Suprapubic skin (tissue), 4 donors: ENCODE measurements around the gene STX1B. TPM values are rescaled to one million over a fixed set of nuclear protein-coding genes. Genes with fewer than 3 reads are reported as not detected.

Experiments
- DNase-seq, 2 donors: peaks; one replicate each; pipeline ENCODE4 v3.0.0-alpha.2; 2019; ENCODE audit warnings: low spot score in 2 of 2
- H3K27ac ChIP-seq: fragments of 200-600 bp; sonication (generic); one replicate; pipeline ENCODE4 v1.5.1; 2019
- H3K27me3 ChIP-seq: fragments of 200-600 bp; sonication (generic); one replicate; pipeline ENCODE4 v1.5.1; 2019
- H3K36me3 ChIP-seq: fragments of 200-600 bp; sonication (generic); one replicate; pipeline ENCODE4 v1.5.1; 2019
- H3K4me1 ChIP-seq: fragments of 200-600 bp; sonication (generic); one replicate; pipeline ENCODE4 v1.5.1; 2019
- H3K4me3 ChIP-seq: fragments of 200-600 bp; sonication (generic); one replicate; pipeline ENCODE4 v1.5.1; 2019; ENCODE audit warnings: mild to moderate bottlenecking
- H3K9me3 ChIP-seq: fragments of 200-600 bp; sonication (generic); one replicate; pipeline ENCODE4 v1.5.1; 2019
- CTCF ChIP-seq, 2 donors: fragments of 200-600 bp in 1 of 2; fragments of 450-650 bp in 1 of 2; sonication (generic) in 1 of 2; IDR thresholded peaks; one replicate each; pipeline ENCODE4 v1.5.1; 2016 to 2019; ENCODE audit warnings: antibody characterized with exemption in 2 of 2, mild to moderate bottlenecking in 1 of 2, moderate library complexity in 1 of 2
- EP300 ChIP-seq: sonication (generic); formaldehyde crosslinking; IDR thresholded peaks from one replicate; pipeline ENCODE4 v1.6.1; 2017; ENCODE audit warnings: antibody characterized with exemption
- POLR2A ChIP-seq, 2 donors: fragments of 450-650 bp; IDR thresholded peaks; one replicate each; pipeline ENCODE4 v1.6.1; 2017; ENCODE audit warnings: antibody characterized with exemption in 2 of 2, mild to moderate bottlenecking in 2 of 2, moderate library complexity in 2 of 2
- POLR2AphosphoS5 ChIP-seq, 3 donors: sonication (generic); formaldehyde crosslinking; IDR thresholded peaks; one replicate each; pipeline ENCODE4 v1.6.1; 2017; ENCODE audit warnings: antibody characterized with exemption in 3 of 3
- WGBS: methylation state at CpG from one replicate; pipeline ENCODE4 v1.1.5; 2018; 5-methylcytosine and 5-hydroxymethylcytosine counted together
- total RNA-seq, 4 donors: library from RNA; depleted of rRNA; stranded (reverse); fragments of >200 nt; gene quantifications; one replicate each; pipeline ENCODE4 v1.1.0, GENCODE V29; 2016

The STX1B gene
- total RNA-seq, 4 donors from 2014 or later, result 0.55 to 3.5 (median 2.0) TPM

GRCh38 chr16:30965436-30965835 is 45.0 kb downstream of the STX1B start:
- WGBS, result 94% methylated on average over 15 of the region's 15 CpGs
- Histone ChIP-seq H3K4me3 (no peak overlapping the region), H3K36me3 (peaks cover 98% of the 10 kb centered on the region), H3K27ac (no peak overlapping the region), H3K9me3 (no peaks in the 10 kb centered on the region), H3K27me3 (no peaks in the 10 kb centered on the region), H3K4me1 (no peaks in the 10 kb centered on the region)
- TF ChIP-seq CTCF (IDR thresholded peaks at IDR 0.05) (no peak), POLR2AphosphoS5 (IDR thresholded peaks at IDR 0.05) (no peak), EP300 (no peak), POLR2A (IDR thresholded peaks at IDR 0.05) (no peak)
- no peak for DNase-seq

DNA sequence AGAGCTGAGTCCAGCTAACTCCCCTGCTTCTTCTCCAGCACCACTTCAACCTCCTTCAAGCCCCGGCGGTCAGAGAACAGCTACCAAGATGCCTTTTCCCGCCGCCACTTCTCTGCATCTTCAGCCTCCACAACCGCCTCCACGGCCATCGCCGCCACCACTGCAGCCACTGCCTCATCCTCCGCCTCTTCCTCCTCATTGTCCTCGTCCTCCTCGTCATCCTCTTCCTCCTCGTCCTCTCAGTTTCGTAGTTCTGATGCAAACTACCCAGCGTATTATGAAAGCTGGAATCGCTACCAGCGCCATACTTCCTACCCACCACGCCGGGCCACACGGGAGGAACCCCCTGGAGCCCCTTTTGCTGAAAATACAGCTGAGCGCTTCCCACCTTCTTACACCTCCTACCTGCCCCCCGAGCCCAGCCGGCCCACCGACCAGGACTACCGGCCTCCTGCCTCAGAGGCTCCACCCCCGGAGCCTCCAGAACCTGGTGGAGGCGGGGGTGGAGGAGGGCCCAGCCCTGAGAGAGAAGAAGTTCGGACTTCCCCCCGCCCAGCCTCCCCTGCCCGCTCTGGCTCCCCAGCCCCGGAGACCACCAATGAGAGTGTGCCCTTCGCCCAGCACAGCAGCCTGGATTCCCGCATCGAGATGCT is 45.7 kb downstream of the STX1B start:
- Histone ChIP-seq H3K9me3 (no peaks in the 10 kb centered on the region), H3K4me3 (no peak overlapping the region), H3K27ac (no peak overlapping the region), H3K36me3 (peaks cover 97% of the 10 kb centered on the region), H3K27me3 (no peaks in the 10 kb centered on the region), H3K4me1 (no peaks in the 10 kb centered on the region)
- WGBS, result 91% methylated on average over 33 of the region's 33 CpGs
- TF ChIP-seq EP300, result no peak
- TF ChIP-seq CTCF (IDR thresholded peaks at IDR 0.05), result no peak
- TF ChIP-seq POLR2AphosphoS5 (IDR thresholded peaks at IDR 0.05), result no peak
- no peak for TF ChIP-seq POLR2A (IDR thresholded peaks at IDR 0.05)
- DNase-seq, result no peak

GRCh38 chr16:30963925-30964511 is 46.4 kb downstream of the STX1B start:
- no peaks in the 10 kb centered on the region for H3K27me3 ChIP-seq
- H3K4me3 ChIP-seq, result no peak overlapping the region
- no peak for TF ChIP-seq POLR2AphosphoS5 (IDR thresholded peaks at IDR 0.05)
- TF ChIP-seq EP300, result no peak
- no peak for TF ChIP-seq POLR2A (IDR thresholded peaks at IDR 0.05)
- H3K4me1 ChIP-seq, result peaks cover 5% of the 10 kb centered on the region
- H3K36me3 ChIP-seq, result peaks cover 95% of the 10 kb centered on the region
- no peaks in the 10 kb centered on the region for H3K9me3 ChIP-seq
- no peak for DNase-seq
- no peak overlapping the region for H3K27ac ChIP-seq
- 92% methylated on average over 18 of the region's 18 CpGs for WGBS

- H3K4me1 ChIP-seq, result peaks cover 22% of the 10 kb centered on the region
- TF ChIP-seq POLR2AphosphoS5 (IDR thresholded peaks at IDR 0.05) (no peak), CTCF (IDR thresholded peaks at IDR 0.05) (no peak), EP300 (no peak), POLR2A (IDR thresholded peaks at IDR 0.05) (no peak)
- peaks cover 69% of the 10 kb centered on the region for H3K36me3 ChIP-seq
- no peak overlapping the region for H3K27ac ChIP-seq
- no peaks in the 10 kb centered on the region for H3K9me3 ChIP-seq
- no peak overlapping the region for H3K4me3 ChIP-seq
- H3K27me3 ChIP-seq, result no peaks in the 10 kb centered on the region
- 92% methylated on average over 11 of the region's 11 CpGs for WGBS
- DNase-seq, result no peak
Measured at GRCh38 chr16:30961384-30961783, 49.1 kb downstream of the STX1B start.

- no peaks in the 10 kb centered on the region for H3K9me3 ChIP-seq
- peaks cover 39% of the 10 kb centered on the region for H3K36me3 ChIP-seq
- peak overlapping the region; percentile 98 for H3K27ac ChIP-seq
- peak in 1 of 2 donors; percentile 76 for DNase-seq
- peaks cover 29% of the 10 kb centered on the region for H3K4me1 ChIP-seq
- TF ChIP-seq POLR2AphosphoS5 (IDR thresholded peaks at IDR 0.05) (no peak), CTCF (IDR thresholded peaks at IDR 0.05) (no peak), POLR2A (IDR thresholded peaks at IDR 0.05) (no peak), EP300 (no peak)
- whole genome bisulfite sequencing, result under 1% methylated on average over 36 of the region's 55 CpGs
- no peaks in the 10 kb centered on the region for H3K27me3 ChIP-seq
- peak overlapping the region; percentile 74 for H3K4me3 ChIP-seq
Measured at GRCh38 chr16:30958175-30959079, 52.0 kb downstream of the STX1B start.
